ENCODE data around the gene KLKB1. TPM values are rescaled to one million over a fixed set of nuclear protein-coding genes. Genes with fewer than 3 reads are reported as not detected.
A peak's percentile ranks its signal among the peaks of the same experiment; 100 is the strongest.

The KLKB1 gene
- total and polyA plus RNA-seq, 2 donors (not counting 1 experiment from before 2014, with no cell fraction given) = 0.44 to 1.0 TPM

DNA sequence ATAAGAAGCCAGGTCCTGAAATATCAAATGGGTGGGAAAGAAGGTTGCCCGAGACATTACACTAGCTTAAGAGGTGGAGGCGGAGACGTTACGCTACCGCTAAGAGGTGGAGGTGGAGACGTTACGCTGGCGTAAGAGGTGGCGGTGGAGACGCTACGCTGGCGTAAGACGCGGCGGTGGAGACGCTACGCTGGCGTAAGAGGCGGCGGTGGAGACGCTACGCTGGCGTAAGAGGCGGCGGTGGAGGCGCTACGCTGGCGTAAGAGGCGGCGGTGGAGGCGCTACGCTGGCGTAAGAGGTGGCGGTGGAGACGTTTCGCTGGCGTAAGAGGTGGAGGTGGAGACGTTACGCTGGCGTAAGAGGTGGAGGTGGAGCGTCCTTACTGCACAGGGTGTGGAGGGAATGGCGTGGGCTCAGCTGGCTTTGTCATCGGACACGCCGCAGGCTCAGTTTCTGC, 23.2 kb upstream of the KLKB1 start:
- Histone ChIP-seq H4K20me1 (ENCODE audit: control insufficient read depth, insufficient read depth, low read length, poor library complexity, severe bottlenecking) (no peaks in the 10 kb centered on the region), H3K9me3 (ENCODE audit: control extremely low read depth in 1 of 3, control insufficient read depth in 2 of 3, insufficient read depth in 1 of 3, low read length in 2 of 3) (peaks cover 0 to 2% (median 0%) of the 10 kb centered on the region in 3 donors), H3K36me3 (replicated peaks in 1 of 2; ENCODE audit: control extremely low read depth in 1 of 2, control insufficient read depth in 1 of 2, extremely low read depth in 1 of 2, insufficient read depth in 2 of 2, low read length in 1 of 2) (no peaks in the 10 kb centered on the region), H3K4me2 (replicated peaks; ENCODE audit: low read depth, low read length, poor library complexity, severe bottlenecking) (no peak overlapping the region), H3K27me3 (replicated peaks in 1 of 4; ENCODE audit: control extremely low read depth in 1 of 4, control insufficient read depth in 3 of 4, insufficient read depth in 4 of 4, low read length in 3 of 4) (no peaks in the 10 kb centered on the region), H2AFZ (ENCODE audit: insufficient read depth, low read depth, low read length, poor library complexity, severe bottlenecking) (no peak overlapping the region), H3K4me1 (ENCODE audit: control insufficient read depth in 2 of 2, insufficient read depth in 2 of 2, low read length in 2 of 2) (peaks cover 0 to 4% of the 10 kb centered on the region in 2 donors), H3K9ac (ENCODE audit: low read length) (no peak overlapping the region), H3K79me2 (ENCODE audit: control insufficient read depth, insufficient read depth, low read length) (no peaks in the 10 kb centered on the region), H3K4me3 (ENCODE audit: control extremely low read depth in 1 of 5, extremely low read depth in 1 of 5, insufficient read depth in 1 of 5, low read depth in 2 of 5, low read length in 4 of 5) (peak overlapping the region in 4 of 5 experiments; percentile 7 to 37 (median 14)), H3K27ac (ENCODE audit: low read length in 2 of 2) (peak overlapping the region in 1 of 2 donors; percentile 64)
- intact Hi-C loops (cut with micrococcal nuclease) = no loop called here
- ATAC-seq (ENCODE audit: low read depth) (peak; percentile 52), DNase-seq (peak; percentile 50)
- Mint-ChIP-seq H3K27me3 (no peaks in the 10 kb centered on the region), H3K4me1 (peaks cover 20% of the 10 kb centered on the region), H3K27ac (peak overlapping the region; percentile 79), H3K4me3 (peak overlapping the region; percentile 83), H3K9me3 (ENCODE audit: insufficient read depth) (peaks cover 8% of the 10 kb centered on the region)
- POLR2A ChIA-PET = no interaction called here
- CTCF ChIA-PET = interaction anchor here (2.1 kb wide), 1 partner anchor 12 kb away, joined by 7 read pairs; no protein-coding TSS in a partner anchor
- no peak for TF ChIP-seq EZH2 (IDR thresholded peaks at IDR 0.05; ENCODE audit: borderline replicate concordance, insufficient read depth, low read depth, low read length, poor library complexity, severe bottlenecking)
- TF ChIP-seq, protein P1, sequence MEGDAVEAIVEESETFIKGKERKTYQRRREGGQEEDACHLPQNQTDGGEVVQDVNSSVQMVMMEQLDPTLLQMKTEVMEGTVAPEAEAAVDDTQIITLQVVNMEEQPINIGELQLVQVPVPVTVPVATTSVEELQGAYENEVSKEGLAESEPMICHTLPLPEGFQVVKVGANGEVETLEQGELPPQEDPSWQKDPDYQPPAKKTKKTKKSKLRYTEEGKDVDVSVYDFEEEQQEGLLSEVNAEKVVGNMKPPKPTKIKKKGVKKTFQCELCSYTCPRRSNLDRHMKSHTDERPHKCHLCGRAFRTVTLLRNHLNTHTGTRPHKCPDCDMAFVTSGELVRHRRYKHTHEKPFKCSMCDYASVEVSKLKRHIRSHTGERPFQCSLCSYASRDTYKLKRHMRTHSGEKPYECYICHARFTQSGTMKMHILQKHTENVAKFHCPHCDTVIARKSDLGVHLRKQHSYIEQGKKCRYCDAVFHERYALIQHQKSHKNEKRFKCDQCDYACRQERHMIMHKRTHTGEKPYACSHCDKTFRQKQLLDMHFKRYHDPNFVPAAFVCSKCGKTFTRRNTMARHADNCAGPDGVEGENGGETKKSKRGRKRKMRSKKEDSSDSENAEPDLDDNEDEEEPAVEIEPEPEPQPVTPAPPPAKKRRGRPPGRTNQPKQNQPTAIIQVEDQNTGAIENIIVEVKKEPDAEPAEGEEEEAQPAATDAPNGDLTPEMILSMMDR (IDR thresholded peaks at IDR 0.05) = no peak
- 54% methylated on average over 27 of the region's 45 CpGs for WGBS (ENCODE audit: insufficient coverage)

GRCh38 chr4:186204686-186205085, 22.6 kb upstream of the KLKB1 start:
- Histone ChIP-seq H3K4me2 (replicated peaks; ENCODE audit: low read depth, low read length, poor library complexity, severe bottlenecking) (peak overlapping the region; percentile 16), H3K27me3 (replicated peaks in 1 of 4; ENCODE audit: control extremely low read depth in 1 of 4, control insufficient read depth in 3 of 4, insufficient read depth in 4 of 4, low read length in 3 of 4) (no peaks in the 10 kb centered on the region)
- TF ChIP-seq EZH2 (IDR thresholded peaks at IDR 0.05; ENCODE audit: borderline replicate concordance, insufficient read depth, low read depth, low read length, poor library complexity, severe bottlenecking) = no peak
- TF ChIP-seq, protein P1 (IDR thresholded peaks at IDR 0.05) = no peak

More at GRCh38 chr4:186204686-186205085, 22.6 kb upstream of the KLKB1 start:
- H3K4me3 ChIP-seq (ENCODE audit: control extremely low read depth in 1 of 5, extremely low read depth in 1 of 5, insufficient read depth in 1 of 5, low read depth in 2 of 5, low read length in 4 of 5) = peak overlapping the region in 4 of 5 experiments; percentile 7 to 37 (median 14)
- H3K36me3 ChIP-seq (replicated peaks in 1 of 2; ENCODE audit: control extremely low read depth in 1 of 2, control insufficient read depth in 1 of 2, extremely low read depth in 1 of 2, insufficient read depth in 2 of 2, low read length in 1 of 2) = no peaks in the 10 kb centered on the region
- intact Hi-C loops (cut with micrococcal nuclease) = no loop called here
- no peak overlapping the region for H3K9ac ChIP-seq (ENCODE audit: low read length)
- CTCF ChIA-PET = interaction anchor here (2.1 kb wide), 1 partner anchor 12 kb away, joined by 7 read pairs; no protein-coding TSS in a partner anchor
- ATAC-seq (ENCODE audit: low read depth) (no peak), DNase-seq (no peak)
- Mint-ChIP-seq H3K4me3 (peak overlapping the region; percentile 83), H3K27me3 (no peaks in the 10 kb centered on the region), H3K27ac (peak overlapping the region; percentile 79), H3K4me1 (peaks cover 20% of the 10 kb centered on the region), H3K9me3 (ENCODE audit: insufficient read depth) (peaks cover 8% of the 10 kb centered on the region)
- 79% methylated on average over 12 of the region's 13 CpGs for WGBS (ENCODE audit: insufficient coverage)
- POLR2A ChIA-PET = no interaction called here
- no peak overlapping the region for H2AFZ ChIP-seq (ENCODE audit: insufficient read depth, low read depth, low read length, poor library complexity, severe bottlenecking)
- H3K9me3 ChIP-seq (ENCODE audit: control extremely low read depth in 1 of 3, control insufficient read depth in 2 of 3, insufficient read depth in 1 of 3, low read length in 2 of 3) = peaks cover 0 to 7% (median 3%) of the 10 kb centered on the region in 3 donors
- peak overlapping the region in 1 of 2 donors; percentile 64 for H3K27ac ChIP-seq (ENCODE audit: low read length in 2 of 2)
- H3K79me2 ChIP-seq (ENCODE audit: control insufficient read depth, insufficient read depth, low read length) = no peaks in the 10 kb centered on the region
- no peaks in the 10 kb centered on the region for H4K20me1 ChIP-seq (ENCODE audit: control insufficient read depth, insufficient read depth, low read length, poor library complexity, severe bottlenecking)
- peaks cover 0 to 4% of the 10 kb centered on the region in 2 donors for H3K4me1 ChIP-seq (ENCODE audit: control insufficient read depth in 2 of 2, insufficient read depth in 2 of 2, low read length in 2 of 2)

Measured in B cell (primary cell).